HG02642 (cell line): ENCODE results near the gene AS3MT.
"Not testable (repeated sequence)": the region's sequence is repeated elsewhere in the genome, so short reads cannot be mapped to it uniquely, and the experiment has no call there.

Experiments used
- ATAC-seq: cut with Tn5 transposase; IDR thresholded peaks from one replicate; pipeline ENCODE4 v1.9.1; 2021; ENCODE audit warnings: mild to moderate bottlenecking; ENCODE audit not compliant: unreplicated experiment, poor library complexity

The AS3MT gene, protein sequence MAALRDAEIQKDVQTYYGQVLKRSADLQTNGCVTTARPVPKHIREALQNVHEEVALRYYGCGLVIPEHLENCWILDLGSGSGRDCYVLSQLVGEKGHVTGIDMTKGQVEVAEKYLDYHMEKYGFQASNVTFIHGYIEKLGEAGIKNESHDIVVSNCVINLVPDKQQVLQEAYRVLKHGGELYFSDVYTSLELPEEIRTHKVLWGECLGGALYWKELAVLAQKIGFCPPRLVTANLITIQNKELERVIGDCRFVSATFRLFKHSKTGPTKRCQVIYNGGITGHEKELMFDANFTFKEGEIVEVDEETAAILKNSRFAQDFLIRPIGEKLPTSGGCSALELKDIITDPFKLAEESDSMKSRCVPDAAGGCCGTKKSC

GRCh38 chr10:102869258-102870198, at the start of gene AS3MT:
AS3MT (plus strand) TSS chr10:102869470; CDS start chr10:102869593, 123 bp downstream.
- no peak for ATAC-seq

GRCh38 chr10:102820008-102820407, 49.3 kb upstream of the AS3MT start:
- not testable (repeated sequence) for ATAC-seq

- no peak for ATAC-seq
Measured at GRCh38 chr10:102822222-102822621, 47.0 kb upstream of the AS3MT start.

DNA sequence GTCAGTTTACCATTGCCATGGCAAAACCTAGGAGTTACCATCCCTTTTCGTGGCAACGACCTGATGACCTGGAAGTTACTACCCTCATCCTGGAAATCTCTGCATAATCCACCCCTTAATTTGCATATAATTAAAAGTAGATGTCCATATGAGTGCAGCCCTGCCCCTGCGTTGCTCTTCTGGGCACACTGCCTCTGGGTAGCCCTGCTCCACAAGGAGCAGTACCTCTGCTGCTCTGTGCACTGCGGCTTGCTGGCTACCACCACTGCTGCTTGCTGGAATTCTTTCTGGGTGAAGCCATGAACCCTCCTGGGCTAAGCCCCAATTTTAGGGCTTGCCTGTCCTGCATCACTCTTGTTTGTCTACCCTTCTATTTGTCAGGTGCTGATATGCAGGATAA, 44.6 kb upstream of the AS3MT start:
- ATAC-seq: no peak

- no peak for ATAC-seq
Measured at GRCh38 chr10:102826148-102826796, 43.0 kb upstream of the AS3MT start.

DNA sequence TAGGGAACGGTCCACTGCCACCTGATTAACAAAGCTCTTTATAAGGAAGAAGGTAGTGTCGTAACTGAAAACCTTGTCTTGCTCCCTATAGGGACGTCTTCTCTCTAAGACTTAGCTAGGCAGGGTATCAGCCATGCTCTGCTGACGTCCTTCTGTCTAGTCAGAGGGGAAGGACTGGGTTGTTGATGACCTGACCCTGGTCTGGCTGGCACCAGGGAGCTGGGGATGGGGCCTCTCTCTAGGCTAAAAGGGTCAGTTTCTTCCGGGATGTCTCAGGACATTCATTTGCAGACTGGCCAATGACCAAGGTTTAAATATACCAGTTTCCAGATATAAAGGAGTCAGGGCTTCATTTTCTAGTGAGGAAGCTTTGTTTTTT, 41.7 kb upstream of the AS3MT start:
- ATAC-seq: no peak

- no peak for ATAC-seq
Measured at GRCh38 chr10:102831322-102832071, 37.8 kb upstream of the AS3MT start.

DNA sequence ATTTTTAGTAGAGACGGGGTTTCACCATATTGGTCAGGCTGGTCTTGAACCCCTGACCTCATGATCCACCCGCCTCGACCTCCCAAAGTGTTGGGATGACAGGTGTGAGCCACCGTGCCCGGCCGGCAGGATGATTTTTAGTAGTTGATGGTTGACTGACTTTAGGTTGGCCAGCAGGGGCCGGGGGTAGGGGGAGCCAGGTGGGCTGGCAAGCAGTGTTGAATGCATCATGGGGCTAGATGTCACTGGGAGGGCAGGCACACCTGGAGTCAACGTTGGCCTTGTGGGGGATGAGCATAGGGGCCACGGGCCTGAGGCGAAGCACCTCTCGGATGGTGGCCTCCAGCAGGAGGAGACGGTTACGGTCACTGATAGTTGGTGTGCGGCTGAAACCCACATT, 37.0 kb upstream of the AS3MT start:
- ATAC-seq: no peak

GRCh38 chr10:102832987-102833386, 36.3 kb upstream of the AS3MT start:
- no peak for ATAC-seq

- ATAC-seq: no peak
Measured at GRCh38 chr10:102834143-102834542, 35.1 kb upstream of the AS3MT start.

- peak; percentile 72 for ATAC-seq
Measured at GRCh38 chr10:102835007-102835482, 34.2 kb upstream of the AS3MT start.

DNA sequence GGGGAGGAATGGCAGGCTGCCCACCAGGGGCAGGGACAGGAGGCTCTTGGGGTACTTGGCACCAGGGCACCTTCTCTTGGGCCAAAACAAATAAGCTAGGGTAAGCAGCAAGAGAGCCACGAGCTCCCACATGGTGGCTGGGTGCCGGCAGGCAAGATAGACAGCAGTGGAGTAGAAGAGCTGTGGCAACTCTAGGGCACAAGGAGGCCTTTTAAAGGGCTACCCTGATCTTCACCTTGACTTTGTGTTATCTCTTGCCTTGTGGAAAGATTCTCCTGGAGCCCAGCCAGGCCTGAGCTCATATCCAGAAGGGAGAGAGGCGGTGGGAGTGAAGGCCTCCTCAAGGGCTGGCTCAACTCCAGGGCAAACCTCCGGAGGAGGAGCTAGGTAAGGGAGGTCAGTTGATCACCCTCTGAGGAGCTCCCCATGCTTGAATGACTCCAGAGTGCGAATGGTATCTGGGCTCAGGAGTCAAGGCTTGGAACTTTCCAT, 32.0 kb upstream of the AS3MT start, which contains the start of gene CYP17A1:
TSS of gene CYP17A1 (minus strand) at position 184 of the 492 bp plus-strand sequence. CDS start at position 132, 52 bp downstream.
- ATAC-seq: no peak

- ATAC-seq: not testable (repeated sequence)
Measured at GRCh38 chr10:102838276-102838927, 30.9 kb upstream of the AS3MT start.

- no peak for ATAC-seq
Measured at GRCh38 chr10:102841827-102842345, 27.4 kb upstream of the AS3MT start.

GRCh38 chr10:102843139-102843538, 26.1 kb upstream of the AS3MT start:
- not testable (repeated sequence) for ATAC-seq

GRCh38 chr10:102844190-102844776, 25.0 kb upstream of the AS3MT start:
- not testable (repeated sequence) for ATAC-seq

- ATAC-seq: no peak
Measured at GRCh38 chr10:102845352-102845902, 23.8 kb upstream of the AS3MT start.

DNA sequence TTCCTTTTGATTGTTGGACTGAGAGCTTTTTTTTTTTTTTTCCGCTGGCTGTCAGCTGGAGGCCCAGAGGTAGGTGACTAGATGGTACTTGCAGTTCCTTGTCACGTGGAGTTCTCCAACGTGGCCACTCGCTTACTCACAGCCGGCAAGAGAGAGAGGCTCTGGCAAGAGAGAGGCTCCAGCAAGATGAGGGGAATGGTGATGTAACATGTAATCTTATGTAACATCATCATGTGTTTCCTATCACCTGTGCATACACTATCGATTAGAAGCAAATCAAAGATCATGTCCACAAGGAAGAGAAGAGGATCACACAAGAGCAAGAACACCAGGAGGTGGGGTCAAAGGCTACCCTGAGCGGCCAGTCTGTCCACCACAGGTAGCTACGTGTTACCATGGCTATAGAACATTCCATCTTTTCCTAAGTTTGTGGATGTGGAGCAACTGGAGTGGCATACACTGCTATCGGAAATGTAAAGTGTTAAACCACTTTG, 19.2 kb upstream of the AS3MT start:
- no peak for ATAC-seq
